Rectal smooth muscle tissue (tissue), 1 donor: ENCODE results near the gene AGRN.

Source experiments
- H3K27ac ChIP-seq: one replicate; pipeline ENCODE4 v1.7.0; 2013; ENCODE audit warnings: low read depth, low read length, inconsistent platforms
- H3K27me3 ChIP-seq: one replicate; pipeline ENCODE4 v1.7.0; 2013; ENCODE audit warnings: low read length; ENCODE audit not compliant: control insufficient read depth, insufficient read depth
- H3K36me3 ChIP-seq: one replicate; pipeline ENCODE4 v1.7.0; 2013; ENCODE audit warnings: low read length; ENCODE audit not compliant: control insufficient read depth, insufficient read depth
- H3K4me1 ChIP-seq: one replicate; pipeline ENCODE4 v1.7.0; 2013; ENCODE audit warnings: low read length; ENCODE audit not compliant: control insufficient read depth, insufficient read depth
- H3K4me3 ChIP-seq: one replicate; pipeline ENCODE4 v1.7.0; 2013; ENCODE audit warnings: low read length
- H3K9ac ChIP-seq: one replicate; pipeline ENCODE4 v1.7.0; 2013; ENCODE audit warnings: low read length

AGRN gene

DNA sequence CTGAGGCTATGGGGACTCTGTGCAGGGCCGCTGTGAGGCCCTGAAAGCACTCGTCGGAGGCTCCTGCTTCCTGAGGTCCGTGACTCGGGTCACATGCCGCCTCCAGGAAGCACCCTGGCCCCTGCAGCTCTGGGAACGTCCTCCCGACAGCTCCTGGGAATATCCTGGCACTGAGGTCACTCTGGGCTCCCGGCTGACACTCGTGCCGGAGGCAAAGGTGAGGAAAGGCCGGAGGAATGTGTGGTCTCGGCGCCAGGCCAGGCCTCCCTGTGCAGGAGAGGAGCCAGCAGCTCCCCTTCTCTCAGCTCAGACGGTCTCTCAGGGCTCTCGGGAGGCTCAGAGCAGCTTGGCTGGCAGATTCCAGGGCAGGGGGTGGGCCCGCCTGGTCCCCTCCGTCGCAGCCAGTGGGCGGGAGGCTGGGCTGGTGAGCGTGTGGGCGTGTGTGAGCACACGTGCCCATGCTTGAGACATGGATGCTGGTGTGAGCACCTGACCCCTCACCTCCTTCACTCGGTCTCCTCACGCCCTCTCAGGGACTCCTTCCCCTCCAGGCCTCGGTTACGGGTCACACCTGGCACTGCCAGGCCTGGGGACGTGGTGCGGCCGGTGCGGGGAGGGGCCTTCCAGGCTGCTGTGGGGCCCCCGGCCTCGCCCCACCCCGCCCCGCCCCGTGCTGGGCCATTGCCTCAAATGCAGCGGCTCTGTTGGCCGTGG lies 59.6 kb downstream of the AGRN start:
- peak overlapping the region; percentile 55 for H3K4me3 ChIP-seq
- no peak overlapping the region for H3K9ac ChIP-seq
- no peak overlapping the region for H3K27ac ChIP-seq
- no peaks in the 10 kb centered on the region for H3K4me1 ChIP-seq
- peaks cover 6% of the 10 kb centered on the region for H3K27me3 ChIP-seq
- H3K36me3 ChIP-seq: no peaks in the 10 kb centered on the region

DNA sequence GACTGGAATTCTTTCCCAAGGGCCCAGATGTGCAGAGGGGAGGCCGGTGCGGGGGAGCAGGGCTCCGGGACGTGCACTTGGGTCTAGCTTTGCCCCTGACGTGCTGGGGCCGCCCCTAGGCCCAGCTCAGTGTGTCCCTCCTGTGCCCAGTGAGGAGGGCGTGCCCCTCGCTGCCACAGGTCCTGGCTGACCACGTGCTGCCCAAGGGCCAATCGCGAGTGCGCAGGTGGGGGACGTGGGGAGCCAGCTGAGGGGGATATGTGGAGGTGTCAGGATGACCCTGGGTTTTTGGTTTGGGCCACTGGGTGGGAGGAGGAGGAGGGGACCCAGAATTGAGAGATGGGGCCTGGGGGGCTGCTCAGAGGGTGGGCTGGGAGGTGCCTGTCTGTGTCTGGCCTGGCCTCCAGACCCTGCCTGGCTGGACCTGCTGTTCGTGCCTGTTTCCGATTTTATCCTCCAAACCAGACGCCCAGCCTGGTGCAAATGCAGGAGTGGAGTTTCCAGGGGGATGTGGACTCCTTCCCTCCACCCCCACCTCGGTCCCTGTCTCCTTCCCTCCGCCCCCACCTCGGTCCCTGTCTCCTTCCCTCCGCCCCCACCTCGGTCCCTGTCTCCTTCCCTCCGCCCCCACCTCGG lies 60.3 kb downstream of the AGRN start:
- no peaks in the 10 kb centered on the region for H3K36me3 ChIP-seq
- peak overlapping the region; percentile 55 for H3K4me3 ChIP-seq
- H3K9ac ChIP-seq: no peak overlapping the region
- no peak overlapping the region for H3K27ac ChIP-seq
- H3K27me3 ChIP-seq: peaks cover 2% of the 10 kb centered on the region
- H3K4me1 ChIP-seq: no peaks in the 10 kb centered on the region

DNA sequence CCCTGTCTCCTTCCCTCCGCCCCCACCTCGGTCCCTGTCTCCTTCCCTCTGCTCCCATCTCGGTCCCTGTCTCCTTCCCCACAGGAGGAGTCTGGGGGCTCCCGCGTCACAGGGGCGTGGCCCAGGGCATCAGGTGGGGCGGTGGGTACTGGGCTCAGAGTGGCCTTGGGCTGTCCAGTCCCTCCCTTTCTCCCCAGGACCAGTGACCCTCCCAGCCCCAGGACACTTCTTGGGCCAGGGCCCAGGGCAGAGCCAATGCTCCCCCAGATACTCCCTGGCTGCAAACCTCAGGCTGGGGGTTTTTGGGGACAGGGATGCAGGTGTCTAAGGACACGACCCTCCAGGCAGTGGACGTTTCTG lies 61.0 kb downstream of the AGRN start:
- no peaks in the 10 kb centered on the region for H3K36me3 ChIP-seq
- no peak overlapping the region for H3K9ac ChIP-seq
- no peak overlapping the region for H3K27ac ChIP-seq

DNA sequence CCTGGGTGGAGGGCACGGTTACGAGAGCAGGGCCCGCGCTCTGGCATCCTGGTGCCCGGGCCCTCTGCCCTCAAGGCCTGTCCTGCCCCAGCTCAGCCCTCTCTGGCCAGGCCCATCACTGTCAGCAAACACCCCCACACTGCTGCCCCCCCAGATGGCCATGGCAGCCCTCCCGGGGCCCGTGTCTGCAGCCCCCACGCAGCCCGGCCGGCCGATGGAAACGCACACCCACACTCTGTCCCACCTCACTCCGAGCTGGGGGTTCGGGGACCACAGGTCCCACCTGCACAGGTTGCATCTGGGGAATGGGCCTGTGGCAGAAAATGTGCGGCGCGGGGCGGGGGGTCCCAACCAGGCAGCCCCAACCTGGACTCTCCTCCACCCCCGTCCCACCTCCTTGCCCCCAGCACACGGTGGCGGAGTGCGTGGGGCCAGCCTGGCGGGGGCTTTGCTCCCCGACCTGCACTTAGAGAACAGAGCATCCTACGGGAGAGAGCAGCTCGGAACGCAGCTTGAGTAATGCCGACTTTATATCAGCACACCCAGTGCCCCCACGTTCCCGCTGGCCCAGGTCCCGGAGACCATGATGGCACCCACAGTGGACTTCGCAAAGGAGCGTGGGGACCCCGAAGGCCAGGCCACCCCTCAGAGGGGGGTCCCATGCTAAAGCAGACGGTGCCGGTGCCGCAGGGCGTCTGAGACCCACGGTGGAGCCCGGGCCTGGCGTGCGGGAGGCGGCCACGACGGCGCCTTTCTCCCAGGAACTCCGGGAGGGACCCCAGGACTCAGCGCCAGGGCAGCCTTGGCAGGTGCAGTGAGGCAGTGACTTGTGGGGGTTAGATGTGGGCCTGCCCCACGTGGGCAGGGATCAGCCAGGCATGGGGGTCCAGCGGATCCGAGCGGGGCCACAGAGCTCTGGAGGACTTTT lies 61.7 kb downstream of the AGRN start:
- no peak overlapping the region for H3K4me3 ChIP-seq
- H3K27me3 ChIP-seq: peaks cover 2% of the 10 kb centered on the region
- no peaks in the 10 kb centered on the region for H3K4me1 ChIP-seq
- no peak overlapping the region for H3K9ac ChIP-seq
- no peaks in the 10 kb centered on the region for H3K36me3 ChIP-seq
- H3K27ac ChIP-seq: no peak overlapping the region

More for the DNA sequence above, 61.0 kb downstream of the AGRN start:
- H3K4me1 ChIP-seq: no peaks in the 10 kb centered on the region
- H3K27me3 ChIP-seq: peaks cover 2% of the 10 kb centered on the region
- H3K4me3 ChIP-seq: no peak overlapping the region

DNA sequence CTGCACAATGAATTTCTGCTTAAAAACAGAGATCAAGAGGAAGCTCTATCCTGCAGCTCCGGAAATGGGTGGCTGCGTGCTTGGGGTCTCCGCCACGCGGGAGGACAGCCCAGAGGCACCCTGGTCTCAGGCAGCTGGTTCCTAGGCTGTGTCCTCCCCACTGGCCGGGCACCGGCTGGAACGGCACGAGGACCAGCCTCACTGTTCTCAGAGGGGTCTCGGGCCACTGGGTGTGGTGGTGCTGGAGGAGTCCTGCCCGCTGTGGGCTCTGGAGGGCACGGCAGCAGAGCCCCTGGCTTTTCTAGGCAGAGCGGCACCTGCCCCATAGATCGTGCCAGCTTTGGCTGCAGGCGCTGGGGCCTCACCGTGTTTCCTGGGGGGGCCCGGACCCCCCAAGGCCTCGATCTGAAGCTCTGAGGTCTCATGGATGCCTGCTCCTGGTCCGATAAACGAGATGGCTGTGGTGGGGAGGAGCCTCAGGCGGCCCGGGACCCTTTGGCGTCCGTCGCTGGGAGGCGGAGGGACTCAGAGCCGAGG lies 62.4 kb downstream of the AGRN start:
- no peaks in the 10 kb centered on the region for H3K36me3 ChIP-seq
- no peak overlapping the region for H3K4me3 ChIP-seq
- no peak overlapping the region for H3K27ac ChIP-seq
- H3K27me3 ChIP-seq: peaks cover 2% of the 10 kb centered on the region
- H3K4me1 ChIP-seq: no peaks in the 10 kb centered on the region
- H3K9ac ChIP-seq: no peak overlapping the region

DNA sequence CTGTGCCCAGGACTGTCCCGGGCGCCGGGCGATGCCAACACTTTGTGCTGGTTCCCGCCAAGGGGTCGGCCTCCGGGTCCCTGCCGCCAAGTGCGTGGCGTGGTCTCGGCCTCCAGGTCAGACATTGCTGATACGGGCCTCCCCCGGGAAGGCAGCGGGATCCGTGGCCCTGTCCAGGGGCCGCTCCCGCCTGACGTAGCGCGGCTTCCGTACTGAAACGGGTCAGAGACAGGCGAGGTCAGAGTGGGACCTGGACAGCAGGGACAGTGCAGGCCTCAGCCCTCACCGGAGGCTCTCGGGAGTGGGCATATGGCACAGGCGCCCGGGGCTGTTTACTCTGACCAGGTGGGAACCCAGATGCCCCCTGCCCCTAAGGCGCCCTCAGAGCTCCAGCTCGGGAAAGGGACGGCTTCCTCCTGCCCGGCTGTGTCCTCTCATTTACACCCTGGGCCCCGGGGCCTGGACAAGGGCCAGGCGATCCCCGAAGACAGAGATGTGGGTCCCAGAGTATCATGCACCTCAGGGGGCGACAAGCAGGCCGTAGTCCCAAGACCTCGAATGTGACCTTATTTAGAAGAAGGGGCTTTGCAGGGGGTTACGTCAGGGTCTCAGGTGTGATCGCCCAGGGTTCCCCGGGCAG lies 63.0 kb downstream of the AGRN start:
- H3K4me3 ChIP-seq: no peak overlapping the region
- no peaks in the 10 kb centered on the region for H3K36me3 ChIP-seq
- no peak overlapping the region for H3K27ac ChIP-seq
- H3K27me3 ChIP-seq: peaks cover 2% of the 10 kb centered on the region
- H3K9ac ChIP-seq: no peak overlapping the region
- H3K4me1 ChIP-seq: no peaks in the 10 kb centered on the region

DNA sequence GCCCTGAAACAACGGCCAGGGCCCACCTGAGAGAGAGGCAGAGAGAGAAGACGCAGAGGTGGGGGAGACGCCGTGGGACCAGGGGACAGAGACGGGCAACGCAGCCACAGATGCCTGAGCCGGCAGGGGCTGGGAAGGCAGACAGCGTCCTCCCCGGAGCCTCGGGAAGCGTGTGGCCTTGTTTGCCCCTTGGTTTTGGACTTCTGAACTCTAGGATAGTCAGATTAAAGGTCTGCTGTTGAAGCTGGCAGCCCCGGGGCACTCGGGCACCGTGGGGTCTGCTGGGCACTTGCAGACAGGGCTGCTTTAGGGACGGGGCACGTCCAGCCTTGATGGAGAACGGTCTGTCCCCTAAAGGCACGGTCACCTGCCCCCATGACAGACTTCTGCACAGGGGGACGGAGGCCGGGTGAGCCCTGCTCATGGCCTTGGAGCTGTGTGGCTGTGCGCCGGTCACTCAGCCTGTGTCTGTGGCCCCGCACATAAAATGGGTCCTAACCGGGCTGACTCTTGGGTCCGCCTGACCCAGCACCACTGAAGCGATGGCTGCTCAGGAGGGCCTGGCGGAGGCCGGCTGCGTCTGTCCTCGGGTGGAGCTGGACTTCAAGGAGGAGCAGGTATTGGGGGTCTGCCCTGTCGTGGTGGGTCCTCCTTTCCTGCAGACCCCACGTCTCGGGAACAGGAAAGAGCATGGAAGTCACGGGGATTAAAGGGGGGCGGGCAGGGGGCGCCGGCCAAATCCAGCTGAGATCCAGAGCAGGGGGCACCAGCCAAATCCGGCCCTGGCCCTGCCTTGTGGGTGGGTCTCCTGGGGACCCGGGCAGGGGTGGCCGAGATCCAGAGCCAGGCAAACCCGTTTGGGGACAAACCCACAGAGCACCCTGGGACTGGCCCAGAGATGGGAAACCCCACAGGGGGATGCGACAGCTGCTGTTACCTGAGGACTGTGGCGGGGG lies 63.8 kb downstream of the AGRN start:
- no peaks in the 10 kb centered on the region for H3K36me3 ChIP-seq
- peaks cover 2% of the 10 kb centered on the region for H3K27me3 ChIP-seq
- no peak overlapping the region for H3K27ac ChIP-seq
- H3K9ac ChIP-seq: no peak overlapping the region
- no peak overlapping the region for H3K4me3 ChIP-seq
- H3K4me1 ChIP-seq: no peaks in the 10 kb centered on the region

DNA sequence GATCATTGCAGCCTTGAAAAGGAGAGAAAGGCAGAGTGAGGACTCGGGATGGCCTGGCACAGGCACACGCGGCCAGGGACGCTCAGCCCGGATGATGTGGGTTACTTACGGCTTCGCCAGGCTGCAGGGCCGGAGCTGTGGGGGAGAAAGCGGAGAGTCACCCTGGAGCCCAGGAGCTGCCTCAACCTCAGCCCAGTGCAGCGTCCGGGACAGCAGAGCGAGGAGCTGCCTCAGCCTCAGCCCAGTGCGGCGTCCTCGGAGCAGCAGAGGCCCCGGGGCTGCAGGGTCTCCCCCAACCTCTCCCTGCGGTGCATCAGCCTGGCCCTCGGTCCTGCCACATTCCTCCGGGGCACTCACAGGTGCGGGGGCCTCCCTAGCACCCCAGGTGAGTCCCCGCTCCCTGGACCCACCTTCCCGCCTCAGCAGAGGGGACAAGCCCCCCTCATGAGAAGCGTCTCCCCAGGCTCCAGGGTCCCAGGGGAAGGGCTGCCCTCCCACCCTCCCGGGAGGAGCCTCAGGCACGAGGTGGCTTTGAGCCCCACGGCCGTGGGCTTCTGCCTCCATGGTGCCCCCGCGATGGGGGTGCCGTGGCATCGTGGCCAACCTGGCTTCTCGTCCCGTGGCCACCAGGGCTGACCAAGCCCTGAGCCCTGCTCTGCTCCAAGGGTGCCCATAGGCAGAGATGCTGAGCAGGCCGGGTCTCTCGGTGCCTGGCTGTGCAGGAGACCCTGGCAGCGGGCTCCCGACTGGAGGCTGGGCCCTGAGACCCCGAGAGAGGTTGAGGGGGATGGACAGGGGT lies 64.7 kb downstream of the AGRN start:
- Histone ChIP-seq H3K27me3 (peaks cover 2% of the 10 kb centered on the region), H3K4me1 (no peaks in the 10 kb centered on the region), H3K9ac (no peak overlapping the region), H3K4me3 (no peak overlapping the region), H3K36me3 (no peaks in the 10 kb centered on the region), H3K27ac (no peak overlapping the region)

DNA sequence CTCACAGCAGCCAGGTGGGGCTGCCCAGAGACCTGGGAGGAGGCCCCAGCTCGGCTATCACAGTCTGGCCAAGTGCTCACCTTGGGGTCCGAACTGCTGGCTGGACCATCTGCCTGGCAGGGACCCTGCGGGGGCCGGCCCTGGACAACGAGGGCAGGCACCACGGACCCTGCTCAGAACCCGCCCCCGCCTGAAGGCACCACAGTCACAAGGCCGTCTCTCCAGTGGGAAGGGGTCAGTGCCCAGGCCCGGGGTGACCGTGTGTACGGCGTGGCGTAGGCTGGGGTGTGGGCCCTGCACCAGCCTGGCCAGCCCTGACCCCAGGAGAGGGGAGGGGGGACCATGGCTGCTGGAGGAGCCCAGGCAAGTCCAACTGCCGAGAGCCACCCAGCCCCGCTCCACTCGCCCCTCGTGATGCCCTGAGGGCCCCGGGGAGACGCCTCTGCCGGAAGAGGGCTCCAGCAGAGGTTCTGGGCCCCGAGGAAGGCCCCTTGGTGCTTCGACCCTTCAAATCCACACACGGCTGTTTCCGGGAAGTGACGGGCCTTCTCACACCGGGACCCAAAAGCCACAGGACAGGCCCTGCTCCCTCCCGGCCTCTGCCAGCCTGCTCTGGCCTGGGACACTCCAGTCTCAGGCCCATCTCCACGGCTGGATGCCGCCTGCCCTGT lies 65.4 kb downstream of the AGRN start:
- Histone ChIP-seq H3K4me1 (no peaks in the 10 kb centered on the region), H3K27ac (no peak overlapping the region), H3K9ac (no peak overlapping the region), H3K36me3 (no peaks in the 10 kb centered on the region), H3K27me3 (no peaks in the 10 kb centered on the region), H3K4me3 (no peak overlapping the region)

DNA sequence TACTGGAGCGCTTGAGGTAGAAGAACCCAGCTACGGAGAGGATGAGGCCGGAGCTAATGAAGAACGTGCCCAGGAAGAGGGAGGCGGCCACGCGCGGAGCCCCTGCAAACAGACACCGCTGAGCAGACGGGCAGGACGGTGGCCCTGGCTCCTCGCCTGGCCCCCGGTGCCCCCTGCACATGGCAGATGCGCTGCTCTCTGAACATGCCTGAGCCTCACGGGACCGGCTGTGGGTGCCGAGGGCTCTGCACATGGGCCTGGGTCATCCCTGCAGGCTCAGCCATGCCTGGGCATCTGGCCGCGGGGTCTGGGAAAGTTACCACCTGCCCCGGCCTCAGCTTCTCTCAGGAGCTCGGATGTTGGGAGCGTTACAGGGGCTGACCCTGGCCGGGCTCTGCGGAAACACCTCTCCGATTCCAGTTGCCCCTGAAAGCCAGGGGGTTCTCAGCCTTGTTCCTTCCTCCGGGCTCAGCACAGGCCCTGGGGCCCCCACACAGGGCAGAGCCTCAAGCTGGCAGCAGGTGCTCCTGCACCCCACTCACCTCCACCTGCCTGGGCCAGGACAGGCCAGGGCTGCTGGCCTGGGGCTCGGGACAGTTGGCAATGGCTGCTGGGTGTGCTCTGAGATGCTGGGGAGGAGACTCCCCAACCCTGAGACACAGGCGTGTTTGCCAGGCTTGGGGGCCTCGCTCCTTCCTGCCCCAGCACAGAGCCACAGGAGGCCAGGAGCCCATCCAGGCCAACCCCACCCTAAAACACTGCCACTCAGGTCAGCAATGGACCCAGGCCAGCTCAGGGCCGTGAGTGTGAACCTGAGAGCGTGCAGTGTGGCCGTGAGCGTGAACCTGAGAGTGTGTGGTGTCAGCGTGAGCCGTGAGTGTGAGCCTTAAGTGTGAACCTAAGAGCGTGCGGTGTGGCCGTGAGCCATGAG lies 66.3 kb downstream of the AGRN start:
- Histone ChIP-seq H3K4me1 (no peaks in the 10 kb centered on the region), H3K27me3 (no peaks in the 10 kb centered on the region), H3K9ac (no peak overlapping the region), H3K4me3 (no peak overlapping the region), H3K27ac (no peak overlapping the region), H3K36me3 (no peaks in the 10 kb centered on the region)
